GM19351 (cell line): ENCODE results near the gene ACACB.
A peak's percentile ranks its signal among the peaks of the same experiment; 100 is the strongest.

Source experiments
- ATAC-seq: cut with Tn5 transposase; IDR thresholded peaks from one replicate; pipeline ENCODE4 v1.9.1; 2021; ENCODE audit warnings: mild to moderate bottlenecking, moderate library complexity; ENCODE audit not compliant: unreplicated experiment

ACACB gene

GRCh38 chr12:109115758-109116610 is at the start of gene ACACB:
TSS of gene ACACB (plus strand) at chr12:109116587. CDS start at chr12:109139406, 22,819 bp downstream.
- ATAC-seq: no peak

GRCh38 chr12:109069307-109070271 is 46.8 kb upstream of the ACACB start:
- ATAC-seq: no peak

GRCh38 chr12:109074866-109075265 is 41.5 kb upstream of the ACACB start:
- ATAC-seq: no peak

- ATAC-seq: no peak
Observed at GRCh38 chr12:109082751-109083150, 33.6 kb upstream of the ACACB start.

- ATAC-seq: no peak
Observed at GRCh38 chr12:109084425-109084824, 32.0 kb upstream of the ACACB start.

- ATAC-seq: no peak
Observed at GRCh38 chr12:109085590-109085989, 30.8 kb upstream of the ACACB start.

- ATAC-seq: no peak
Observed at GRCh38 chr12:109087250-109087649, 29.1 kb upstream of the ACACB start.

GRCh38 chr12:109088818-109089217 is 27.6 kb upstream of the ACACB start:
- ATAC-seq: no peak

- ATAC-seq: no peak
Observed at GRCh38 chr12:109089683-109090082, 26.7 kb upstream of the ACACB start.

- ATAC-seq: no peak
Observed at GRCh38 chr12:109092497-109093021, 23.8 kb upstream of the ACACB start.

- ATAC-seq: peak; percentile 61
Observed at GRCh38 chr12:109093022-109093918, 23.1 kb upstream of the ACACB start, which contains the start of gene ALKBH2. TSS of gene ALKBH2 (minus strand) at chr12:109093472. CDS start at chr12:109092786, 686 bp downstream.

- no peak for ATAC-seq
Observed at GRCh38 chr12:109097140-109097434, 19.3 kb upstream of the ACACB start.

- ATAC-seq: peak; percentile 93
Observed at GRCh38 chr12:109097435-109098182, 18.8 kb upstream of the ACACB start, which contains the start of gene UNG. TSS of gene UNG (plus strand) at chr12:109097597. CDS start at chr12:109097680, 83 bp downstream.

GRCh38 chr12:109098183-109098604 is 18.2 kb upstream of the ACACB start:
- ATAC-seq: peak; percentile 20

GRCh38 chr12:109098651-109099050 is 17.7 kb upstream of the ACACB start:
- ATAC-seq: no peak

- no peak for ATAC-seq
Observed at GRCh38 chr12:109099431-109100020, 16.9 kb upstream of the ACACB start.

- ATAC-seq: no peak
Observed at GRCh38 chr12:109100741-109101140, 15.6 kb upstream of the ACACB start.

- no peak for ATAC-seq
Observed at GRCh38 chr12:109102491-109102890, 13.9 kb upstream of the ACACB start.

GRCh38 chr12:109105176-109105575 is 11.2 kb upstream of the ACACB start:
- ATAC-seq: no peak
